ENCODE data around the gene KSR1. TPM values are rescaled to one million over a fixed set of nuclear protein-coding genes. Genes with fewer than 3 reads are reported as not detected.
"Not testable (repeated sequence)": the region's sequence is repeated elsewhere in the genome, so short reads cannot be mapped to it uniquely, and the experiment has no call there.

The KSR1 gene
- total RNA-seq, 2 donors from 2014 or later, result 132 to 194 TPM

- Mint-ChIP-seq H3K36me3 (no peaks in the 10 kb centered on the region), H3K9me3 (no peaks in the 10 kb centered on the region), H3K27ac (peak overlapping the region in 1 of 2 donors; percentile 55)
- ATAC-seq (peak; percentile 52 to 60), DNase-seq (ENCODE audit: low spot score in 2 of 2) (peak in 1 of 2 donors; percentile 79)
Observed at GRCh38 chr17:27651411-27652345, 195.4 kb downstream of the KSR1 start.

DNA sequence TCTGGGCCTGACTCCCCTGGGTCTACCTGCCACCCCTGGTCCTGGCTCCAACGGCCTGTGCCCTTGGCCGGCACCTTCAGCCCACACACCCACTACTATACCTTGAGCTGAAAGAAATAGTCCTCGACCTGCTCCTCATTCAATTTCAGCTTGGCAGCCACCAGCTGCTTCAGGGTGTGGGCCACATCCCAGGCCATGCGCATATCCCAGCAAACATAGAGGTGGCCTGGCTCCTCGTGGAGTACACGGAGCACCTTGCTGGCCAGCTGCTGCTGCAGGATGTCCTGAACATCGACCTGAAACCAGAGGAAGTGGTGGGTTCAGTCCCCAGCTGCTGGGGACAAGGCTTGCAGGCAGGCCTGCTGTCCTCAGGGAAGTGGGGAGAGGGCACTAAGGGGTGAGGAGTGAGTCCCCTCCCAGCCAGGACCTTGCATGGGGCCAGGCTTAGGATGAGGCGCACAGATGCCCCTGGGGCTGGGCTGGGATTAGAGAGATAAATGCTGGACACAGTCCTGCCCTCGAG, 197.3 kb downstream of the KSR1 start:
- H3K36me3 Mint-ChIP-seq; H3K27ac Mint-ChIP-seq; H3K9me3 Mint-ChIP-seq; DNase-seq (ENCODE audit: low spot score in 2 of 2); ATAC-seq: not testable (repeated sequence)

GRCh38 chr17:27654136-27654535, 197.9 kb downstream of the KSR1 start:
- Mint-ChIP-seq H3K9me3 (no peaks in the 10 kb centered on the region), H3K36me3 (no peaks in the 10 kb centered on the region), H3K27ac (no peak overlapping the region)
- ATAC-seq (peak in 1 of 2 donors; percentile 14), DNase-seq (ENCODE audit: low spot score in 2 of 2) (no peak)

GRCh38 chr17:27654654-27655524, 198.6 kb downstream of the KSR1 start:
- peak; percentile 74 to 86 for ATAC-seq
- DNase-seq (ENCODE audit: low spot score in 2 of 2), result peak; percentile 65 to 78
- no peak overlapping the region for H3K27ac Mint-ChIP-seq
- H3K36me3 Mint-ChIP-seq, result no peaks in the 10 kb centered on the region
- H3K9me3 Mint-ChIP-seq, result no peaks in the 10 kb centered on the region

DNA sequence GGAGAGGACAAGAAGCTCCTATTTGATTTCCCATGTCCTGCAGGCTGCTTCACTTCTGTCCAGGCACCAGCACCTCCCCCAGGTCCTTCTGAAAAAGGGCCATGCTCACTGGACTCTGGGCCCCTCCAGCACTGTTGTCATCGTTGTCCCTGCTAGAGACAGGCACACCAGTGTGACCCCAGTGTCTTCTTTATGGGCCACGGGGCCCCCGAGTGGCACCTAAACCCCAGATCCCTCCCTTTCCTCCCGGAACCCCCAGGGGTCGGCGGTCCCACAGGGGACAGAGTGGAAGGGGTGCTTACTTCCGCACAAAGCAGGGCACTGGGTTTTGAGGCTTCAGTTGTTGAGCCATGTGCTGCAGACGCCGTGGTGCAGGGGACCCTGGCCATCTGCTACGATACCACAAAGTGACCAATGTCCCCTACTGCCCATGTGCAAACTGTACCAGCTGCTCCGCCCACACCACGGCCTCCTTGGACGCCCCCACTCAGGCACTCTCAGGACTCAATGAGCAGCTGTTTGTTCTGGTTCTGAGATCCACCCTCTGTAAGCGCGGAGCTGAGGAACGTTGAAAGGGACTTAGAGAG, 199.4 kb downstream of the KSR1 start:
- not testable (repeated sequence) for H3K9me3 Mint-ChIP-seq; DNase-seq (ENCODE audit: low spot score in 2 of 2); H3K36me3 Mint-ChIP-seq; ATAC-seq; H3K27ac Mint-ChIP-seq

- not testable (repeated sequence) for DNase-seq (ENCODE audit: low spot score in 2 of 2); H3K27ac Mint-ChIP-seq; H3K36me3 Mint-ChIP-seq; ATAC-seq; H3K9me3 Mint-ChIP-seq
Observed at GRCh38 chr17:27656620-27657019, 200.4 kb downstream of the KSR1 start.

- Mint-ChIP-seq H3K27ac (no peak overlapping the region), H3K36me3 (no peaks in the 10 kb centered on the region), H3K9me3 (no peaks in the 10 kb centered on the region)
- ATAC-seq (no peak), DNase-seq (ENCODE audit: low spot score in 2 of 2) (no peak)
Observed at GRCh38 chr17:27657620-27658019, 201.4 kb downstream of the KSR1 start.

DNA sequence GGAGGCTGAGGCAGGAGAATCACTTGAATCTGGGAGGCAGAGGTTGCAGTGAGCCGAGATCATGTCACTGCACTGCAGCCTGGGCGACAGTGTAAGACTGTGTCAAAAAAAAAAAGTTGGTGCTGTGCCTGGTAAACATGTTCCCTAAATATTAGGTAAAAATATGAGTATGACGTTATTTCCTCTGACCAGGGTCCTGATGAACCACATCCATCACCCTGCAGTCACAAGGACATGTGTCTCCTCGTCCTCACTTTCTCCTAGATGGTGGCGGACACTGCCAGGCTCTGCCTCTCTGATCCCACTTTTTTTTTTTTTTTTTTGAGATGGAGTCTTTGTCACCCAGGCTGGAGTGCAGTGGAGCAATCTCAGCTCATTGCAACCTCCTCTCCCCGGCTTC, 203.4 kb downstream of the KSR1 start:
- ATAC-seq, result no peak
- no peak overlapping the region for H3K27ac Mint-ChIP-seq
- H3K36me3 Mint-ChIP-seq, result no peaks in the 10 kb centered on the region

DNA sequence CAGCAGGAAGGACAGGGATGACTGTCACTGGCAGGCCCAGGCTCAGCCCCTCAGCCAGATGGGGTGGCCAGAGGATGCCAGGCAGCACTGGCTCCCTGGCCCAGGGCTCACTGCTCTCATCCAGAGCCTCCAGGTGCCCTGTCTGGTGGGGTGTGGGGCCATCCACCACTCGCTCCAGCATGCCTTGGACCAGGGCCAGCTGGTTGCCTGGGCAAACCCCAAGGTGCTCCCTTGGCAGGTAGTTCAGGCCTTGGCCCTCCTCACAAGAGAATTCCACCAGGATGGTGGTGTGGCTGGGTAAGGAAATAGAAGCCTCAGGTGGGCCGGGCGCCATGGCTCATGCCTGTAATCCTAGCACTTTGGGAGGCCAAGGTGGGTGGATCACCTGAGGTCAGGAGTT, 204.2 kb downstream of the KSR1 start:
- DNase-seq (ENCODE audit: low spot score in 2 of 2), result no peak
- H3K9me3 Mint-ChIP-seq, result no peaks in the 10 kb centered on the region
- ATAC-seq, result no peak
- no peak overlapping the region for H3K27ac Mint-ChIP-seq
- H3K36me3 Mint-ChIP-seq, result no peaks in the 10 kb centered on the region

More for the DNA sequence above, 203.4 kb downstream of the KSR1 start:
- no peaks in the 10 kb centered on the region for H3K9me3 Mint-ChIP-seq
- DNase-seq (ENCODE audit: low spot score in 2 of 2), result no peak

DNA sequence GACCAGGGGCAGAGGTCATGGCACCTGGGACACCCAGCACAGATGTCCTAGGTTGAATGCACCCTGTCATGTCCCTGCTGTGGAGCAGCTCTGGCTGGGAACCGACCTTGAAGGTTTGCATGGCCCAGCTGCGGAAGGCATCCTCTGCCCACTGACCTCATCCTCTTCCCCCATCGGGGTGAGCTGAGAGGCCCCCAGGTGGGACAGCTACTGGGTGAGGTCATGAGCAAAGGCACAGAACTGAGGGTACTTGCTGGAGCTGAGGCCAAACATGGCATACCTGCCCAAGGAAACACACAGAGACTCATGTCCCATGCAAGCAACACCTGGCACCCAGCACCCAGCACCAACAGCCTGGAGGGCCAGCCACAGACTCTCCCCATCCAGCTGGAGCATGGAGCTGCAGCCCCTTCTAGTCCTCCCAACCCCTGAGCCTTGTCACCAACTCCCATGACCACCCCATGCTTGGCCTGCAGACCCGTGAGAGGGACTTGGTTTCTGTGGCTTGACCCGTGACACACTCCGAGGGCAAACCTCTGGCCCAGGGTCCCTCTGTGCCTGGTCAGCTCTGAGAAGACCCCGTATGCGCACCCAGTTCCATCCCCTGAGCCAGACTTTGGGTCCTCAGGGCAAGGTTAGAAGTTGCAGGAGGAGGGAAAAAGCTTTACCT, 207.8 kb downstream of the KSR1 start:
- ATAC-seq (no peak), DNase-seq (ENCODE audit: low spot score in 2 of 2) (no peak)
- H3K9me3 Mint-ChIP-seq, result no peaks in the 10 kb centered on the region

DNA sequence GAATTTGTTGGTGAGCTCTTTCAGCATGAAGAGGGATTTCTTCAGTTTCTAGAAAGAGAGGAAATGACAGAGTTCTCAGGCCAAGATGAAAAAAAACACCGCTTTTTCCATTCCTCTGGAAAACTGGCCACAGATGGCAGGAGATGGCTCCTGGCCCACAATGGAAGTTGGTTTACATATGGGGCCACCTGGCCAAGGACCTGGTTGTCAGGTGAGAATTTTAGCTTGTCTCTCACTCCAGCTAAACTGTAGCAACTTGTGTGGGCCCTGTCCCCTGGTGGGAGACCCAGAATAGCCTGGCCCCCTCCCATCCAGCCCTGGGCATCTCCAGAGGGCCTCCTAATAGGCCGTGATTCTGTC, 208.3 kb downstream of the KSR1 start:
- Mint-ChIP-seq H3K36me3 (no peaks in the 10 kb centered on the region), H3K27ac (no peak overlapping the region), H3K9me3 (no peaks in the 10 kb centered on the region)
- no peak for DNase-seq (ENCODE audit: low spot score in 2 of 2)
- no peak for ATAC-seq

More for the DNA sequence above, 207.8 kb downstream of the KSR1 start:
- Mint-ChIP-seq H3K27ac (no peak overlapping the region), H3K36me3 (no peaks in the 10 kb centered on the region)

- H3K27ac Mint-ChIP-seq, result peak overlapping the region in 1 of 2 donors; percentile 74
- no peaks in the 10 kb centered on the region for H3K36me3 Mint-ChIP-seq
- DNase-seq (ENCODE audit: low spot score in 2 of 2) (no peak), ATAC-seq (no peak)
- no peaks in the 10 kb centered on the region for H3K9me3 Mint-ChIP-seq
Observed at GRCh38 chr17:27665549-27665948, 209.3 kb downstream of the KSR1 start.

GRCh38 chr17:27666270-27666669, 210.0 kb downstream of the KSR1 start:
- H3K36me3 Mint-ChIP-seq; DNase-seq (ENCODE audit: low spot score in 2 of 2); ATAC-seq; H3K9me3 Mint-ChIP-seq: not testable (repeated sequence)
- H3K27ac Mint-ChIP-seq, result peak overlapping the region in 1 of 2 donors; percentile 88

- peak in 1 of 2 donors; percentile 34 for DNase-seq (ENCODE audit: low spot score in 2 of 2)
- Mint-ChIP-seq H3K9me3 (no peaks in the 10 kb centered on the region), H3K36me3 (no peaks in the 10 kb centered on the region), H3K27ac (no peak overlapping the region)
- ATAC-seq, result no peak
Observed at GRCh38 chr17:27666831-27667560, 210.7 kb downstream of the KSR1 start.

DNA sequence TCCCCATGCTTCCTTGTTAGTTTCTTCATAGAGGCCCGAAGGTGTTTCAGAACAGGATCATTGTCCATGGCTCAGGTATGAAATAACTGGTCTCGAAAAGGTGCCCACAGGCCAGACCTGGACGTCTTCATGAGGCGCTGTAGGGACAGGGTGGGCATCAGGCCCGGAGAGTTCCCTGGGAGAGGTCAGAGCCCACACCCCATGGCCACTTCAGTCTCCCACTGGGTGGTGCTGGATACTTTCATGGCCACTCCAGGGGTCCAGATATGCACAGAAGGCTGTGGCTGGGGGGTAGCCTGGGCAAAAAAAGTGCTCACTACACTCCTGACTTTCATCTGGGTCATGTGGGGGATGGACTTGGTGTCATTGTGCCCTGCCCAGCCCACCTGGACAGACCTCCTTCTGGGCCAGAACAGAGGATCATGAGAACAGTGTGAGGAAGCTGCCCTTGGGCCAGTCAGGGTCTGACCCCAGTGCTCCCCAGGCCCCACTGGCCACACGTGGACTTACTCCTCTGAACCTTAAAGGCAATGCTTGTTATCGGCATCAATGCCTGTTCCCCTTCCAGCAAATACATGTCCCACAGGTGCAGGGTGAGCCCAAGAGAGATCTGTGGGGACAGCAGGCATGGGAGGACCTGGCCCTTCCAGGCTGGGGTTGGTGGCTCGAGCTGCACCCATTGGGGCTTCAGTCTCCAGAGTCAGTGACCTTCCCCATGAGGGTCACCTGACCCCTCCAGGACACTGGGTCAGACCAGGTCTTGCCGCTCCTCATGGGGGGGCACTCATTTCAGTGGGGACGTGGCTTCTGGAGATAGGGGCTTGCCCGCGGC, 211.6 kb downstream of the KSR1 start:
- ATAC-seq (no peak), DNase-seq (ENCODE audit: low spot score in 2 of 2) (peak in 1 of 2 donors; percentile 49)
- no peaks in the 10 kb centered on the region for H3K9me3 Mint-ChIP-seq
- H3K36me3 Mint-ChIP-seq, result no peaks in the 10 kb centered on the region
- no peak overlapping the region for H3K27ac Mint-ChIP-seq
